COR-L47 (cell line): ENCODE results near the gene HS3ST4.

Experiments used
- DNase-seq: peaks from one replicate; lab custom pipeline; 2025; lab: John Stamatoyannopoulos, UW

Gene HS3ST4

GRCh38 chr16:25691519-25692091 is at the start of gene HS3ST4:
Gene HS3ST4, plus strand, starts transcription at chr16:25691959.
- DNase-seq: no peak

- DNase-seq: no peak
Measured at GRCh38 chr16:25643633-25644032, 48.1 kb upstream of the HS3ST4 start.

GRCh38 chr16:25656639-25657038 is 35.1 kb upstream of the HS3ST4 start:
- DNase-seq: no peak

GRCh38 chr16:25676820-25677219 is 14.9 kb upstream of the HS3ST4 start:
- DNase-seq: no peak

- DNase-seq: no peak
Measured at GRCh38 chr16:25679511-25679910, 12.2 kb upstream of the HS3ST4 start.

DNA sequence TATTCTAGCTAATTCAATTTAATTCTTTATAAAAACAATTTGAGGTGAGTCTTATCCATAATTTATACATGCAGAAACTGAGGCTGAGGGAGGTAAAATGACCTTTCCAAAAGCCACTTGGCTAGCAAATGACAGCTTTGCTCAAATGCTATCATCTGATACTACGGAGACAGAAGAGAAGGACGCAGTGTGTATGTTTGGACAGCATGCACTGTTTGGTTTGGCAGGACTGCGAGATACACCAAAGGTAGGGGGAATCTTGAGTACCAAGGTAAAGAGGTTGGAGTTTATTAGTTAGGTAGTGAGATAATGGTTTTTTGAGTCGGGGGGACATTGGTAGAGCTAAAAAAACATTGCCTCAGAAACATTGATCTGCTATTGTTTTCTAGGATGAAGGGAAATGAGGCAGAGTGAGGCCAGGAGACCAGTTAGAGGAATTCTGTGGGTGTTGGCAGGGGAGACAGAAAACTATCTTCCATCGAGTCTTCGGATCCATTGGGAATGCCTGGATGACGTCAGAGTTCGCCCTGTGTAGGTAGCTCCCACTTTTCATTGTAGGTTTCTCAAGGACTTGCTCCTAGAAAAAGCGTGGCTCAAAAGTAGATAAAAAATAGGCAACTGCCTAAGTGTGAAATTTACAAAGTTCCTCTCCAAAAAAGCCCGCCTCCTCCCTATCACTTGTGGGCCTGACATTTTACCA is 2.5 kb upstream of the HS3ST4 start:
- DNase-seq: no peak

DNA sequence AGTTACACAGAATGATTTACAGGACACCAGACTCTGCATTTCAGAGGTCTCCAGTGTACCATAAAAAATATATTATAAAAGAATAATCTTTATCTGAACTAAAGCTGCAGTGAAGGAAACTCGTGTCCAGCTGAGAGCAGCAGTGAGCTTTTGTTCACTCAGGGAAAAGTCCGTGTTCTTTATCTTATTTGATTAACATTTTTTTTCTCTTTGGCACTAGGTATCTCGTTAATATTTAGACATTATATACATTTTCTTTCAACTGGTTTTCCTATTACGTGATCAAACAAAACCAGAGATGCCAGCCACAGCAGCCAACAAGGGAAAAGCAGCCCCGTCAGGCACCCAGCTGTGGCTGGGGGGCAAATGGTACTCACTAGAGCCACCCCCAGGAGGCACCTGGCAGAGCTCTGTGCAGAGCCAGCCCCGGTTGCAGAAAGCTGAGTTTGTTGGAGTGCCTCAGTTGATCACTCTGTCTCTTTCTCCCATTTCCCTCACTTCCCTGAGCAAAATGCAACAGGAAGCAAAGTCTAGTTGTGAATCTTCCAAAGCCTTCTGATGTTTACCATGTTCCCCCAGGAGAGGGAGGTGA is 1.1 kb upstream of the HS3ST4 start:
- DNase-seq: no peak

- no peak for DNase-seq
Measured at GRCh38 chr16:25692351-25692741, 587 bp downstream of the HS3ST4 start.

DNA sequence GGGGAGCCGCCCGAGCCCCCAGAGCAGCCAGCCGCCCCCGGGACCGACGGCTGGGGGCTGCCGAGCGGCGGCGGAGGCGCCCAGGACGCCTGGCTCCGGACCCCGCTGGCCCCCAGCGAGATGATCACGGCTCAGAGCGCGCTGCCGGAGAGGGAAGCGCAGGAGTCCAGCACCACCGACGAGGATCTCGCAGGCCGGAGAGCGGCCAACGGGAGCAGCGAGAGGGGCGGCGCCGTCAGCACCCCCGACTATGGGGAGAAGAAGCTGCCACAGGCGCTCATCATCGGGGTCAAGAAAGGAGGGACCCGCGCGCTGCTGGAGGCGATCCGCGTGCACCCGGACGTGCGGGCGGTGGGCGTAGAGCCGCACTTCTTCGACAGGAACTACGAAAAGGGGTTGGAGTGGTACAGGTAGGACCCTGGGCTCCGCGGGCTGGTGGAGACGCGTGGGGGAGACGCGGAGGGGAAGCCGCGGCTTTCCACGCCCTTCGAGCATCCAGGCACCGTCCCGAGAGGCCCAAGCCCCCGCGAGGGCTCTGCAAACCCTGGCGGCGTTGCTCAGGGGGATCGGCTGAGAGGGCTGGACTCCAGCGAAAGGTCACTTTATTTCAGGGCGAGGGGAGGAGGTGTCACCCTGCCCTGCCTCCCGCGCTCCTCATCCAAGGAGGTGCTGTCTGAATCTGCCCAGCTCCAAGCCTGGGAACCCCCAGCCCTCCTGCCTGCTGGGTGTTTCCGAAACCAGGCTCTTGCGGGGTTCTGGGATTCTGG is 1.2 kb downstream of the HS3ST4 start:
- DNase-seq: no peak

GRCh38 chr16:25693631-25694030 is 1.9 kb downstream of the HS3ST4 start:
- no peak for DNase-seq

- DNase-seq: no peak
Measured at GRCh38 chr16:25699069-25699468, 7.3 kb downstream of the HS3ST4 start.

- no peak for DNase-seq
Measured at GRCh38 chr16:25700547-25700946, 8.8 kb downstream of the HS3ST4 start.

- no peak for DNase-seq
Measured at GRCh38 chr16:25707553-25707952, 15.8 kb downstream of the HS3ST4 start.

DNA sequence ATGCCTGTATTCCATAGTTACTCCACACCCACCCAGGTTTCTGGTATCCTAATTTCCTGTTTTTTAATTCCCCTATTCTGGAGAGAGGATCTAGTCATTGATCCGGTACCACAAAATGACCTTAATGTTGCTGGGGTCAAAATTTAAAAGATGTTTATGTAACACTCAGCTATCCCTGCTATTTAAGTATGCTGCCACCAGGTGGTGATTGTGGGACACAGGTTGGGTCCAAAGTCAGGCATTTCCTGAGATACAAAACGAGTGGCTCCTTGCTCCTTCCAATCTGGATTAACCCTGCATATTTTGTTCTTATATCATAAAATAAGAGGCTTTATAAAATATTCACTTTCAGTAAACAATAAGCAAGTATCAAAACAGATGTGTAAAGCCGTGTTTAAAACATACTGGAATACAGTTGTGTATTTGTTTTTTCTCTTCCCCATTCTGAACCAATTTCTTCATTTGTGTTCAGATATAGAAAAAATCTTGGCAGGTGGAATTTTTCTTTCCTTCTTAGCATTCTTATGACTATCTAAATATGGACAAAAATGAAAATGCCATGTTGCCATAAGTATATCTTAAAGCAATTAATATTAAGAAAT is 16.3 kb downstream of the HS3ST4 start:
- no peak for DNase-seq

GRCh38 chr16:25709213-25709612 is 17.5 kb downstream of the HS3ST4 start:
- DNase-seq: no peak

- DNase-seq: no peak
Measured at GRCh38 chr16:25713785-25714570, 22.2 kb downstream of the HS3ST4 start.

DNA sequence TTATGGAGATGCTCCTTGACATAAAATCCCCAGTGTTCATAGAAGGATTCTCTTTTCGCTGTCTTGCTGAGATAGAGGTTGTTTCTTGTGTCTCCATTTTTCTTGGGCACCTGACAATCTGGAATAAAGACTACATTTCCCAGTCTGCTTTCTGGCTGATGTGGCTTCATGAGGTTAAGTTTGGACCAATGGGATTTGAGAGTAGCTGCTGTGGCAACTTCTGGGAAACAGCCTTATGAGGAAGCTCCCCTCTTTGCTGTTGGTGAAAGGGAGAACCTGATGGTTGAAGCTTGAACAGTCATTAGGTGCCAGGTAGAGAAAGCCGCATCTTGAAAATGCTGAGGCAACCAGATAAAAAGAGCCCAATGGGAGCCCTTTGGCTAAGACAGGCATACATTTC is 24.4 kb downstream of the HS3ST4 start:
- DNase-seq: no peak

- no peak for DNase-seq
Measured at GRCh38 chr16:25721439-25721838, 29.7 kb downstream of the HS3ST4 start.

DNA sequence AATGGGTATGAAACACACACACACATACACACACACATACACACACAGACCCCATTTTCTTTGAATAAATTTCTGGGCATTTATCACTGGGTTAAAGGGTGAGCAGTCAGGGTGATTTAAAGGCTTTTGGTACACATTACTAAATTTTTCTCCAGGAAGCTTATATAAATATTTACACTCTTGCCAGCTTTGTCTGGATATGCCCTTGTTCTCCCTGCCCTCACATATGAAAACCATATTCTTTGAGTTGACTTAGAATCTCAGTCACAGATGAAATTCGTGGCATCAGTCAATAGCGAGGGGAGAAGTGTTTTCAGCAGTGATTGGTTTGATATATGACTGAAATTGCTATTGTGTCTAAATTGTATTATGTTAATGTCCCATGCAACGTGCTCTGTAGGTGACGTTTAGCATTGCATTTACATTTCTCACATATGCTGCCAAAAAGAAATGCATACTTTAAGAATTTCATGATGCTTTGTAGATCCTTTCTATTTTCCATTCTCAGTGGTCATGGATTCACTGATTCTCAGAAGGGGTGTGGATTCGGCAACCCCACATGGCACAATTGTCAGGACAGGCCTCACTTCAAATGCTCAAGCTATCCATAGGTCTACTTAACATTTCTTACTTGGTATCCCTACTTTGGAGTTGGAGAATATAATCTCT is 34.8 kb downstream of the HS3ST4 start:
- DNase-seq: no peak

DNA sequence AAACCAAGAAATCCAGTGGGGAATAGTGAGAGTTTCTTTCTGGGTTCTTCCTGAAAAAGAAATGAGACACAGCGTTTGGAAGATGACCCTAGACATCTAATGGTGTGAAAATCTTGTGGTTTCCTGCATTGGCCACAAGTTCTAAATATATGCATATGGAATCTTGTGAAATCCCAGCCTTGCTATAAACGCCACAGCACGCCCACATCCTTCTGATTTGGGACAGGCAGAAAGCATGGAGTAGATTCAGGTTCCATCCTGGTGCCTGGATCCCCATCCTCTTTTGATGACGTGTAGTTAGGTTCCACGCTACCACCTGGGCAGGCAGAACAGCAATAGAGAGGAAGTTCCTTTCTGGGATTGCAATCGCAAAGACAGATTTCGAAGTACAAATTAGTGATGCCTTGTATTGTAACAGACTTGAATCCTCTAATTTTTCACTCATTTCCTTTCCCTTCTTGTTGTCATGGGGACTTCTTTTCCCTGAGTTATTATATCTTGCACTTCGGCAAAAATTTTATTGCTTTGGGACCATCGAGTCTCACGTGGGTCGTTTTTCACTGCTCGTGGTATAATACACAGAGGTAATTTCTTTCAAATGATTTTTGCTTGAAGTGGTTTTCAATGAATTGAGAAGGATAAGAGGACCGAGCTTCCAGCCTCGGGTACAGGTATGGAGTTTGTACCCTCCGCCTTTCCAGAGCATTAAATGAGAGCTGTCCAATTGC is 37.6 kb downstream of the HS3ST4 start:
- DNase-seq: no peak
